RCC 7860 (cell line): ENCODE data around the gene GMPR2.
A peak's percentile ranks its signal among the peaks of the same experiment; 100 is the strongest.

Source experiments
- DNase-seq: peaks from one replicate; pipeline ENCODE4 v3.0.0-alpha.2; 2015; ENCODE audit warnings: low spot score
- FAIRE-seq: peaks from 2 replicates; lab custom pipeline; 2012; peaks lifted over from hg19 to GRCh38; lab: Jason Lieb, UNC

GMPR2 gene

GRCh38 chr14:24249230-24250021 lies 16.7 kb downstream of the GMPR2 start:
- FAIRE-seq = no peak
- no peak for DNase-seq

GRCh38 chr14:24250354-24250753 lies 17.6 kb downstream of the GMPR2 start:
- FAIRE-seq (no peak), DNase-seq (no peak)

GRCh38 chr14:24251880-24252288 lies 19.2 kb downstream of the GMPR2 start:
- no peak for FAIRE-seq
- DNase-seq = peak; percentile 69

- FAIRE-seq = no peak
- no peak for DNase-seq
These were observed 19.8 kb downstream of the GMPR2 start for GRCh38 chr14:24252289-24253124.

GRCh38 chr14:24253936-24254335 lies 21.2 kb downstream of the GMPR2 start:
- DNase-seq = no peak
- no peak for FAIRE-seq

- FAIRE-seq (no peak), DNase-seq (no peak)
These were observed 22.1 kb downstream of the GMPR2 start for GRCh38 chr14:24254630-24255392.

- FAIRE-seq (no peak), DNase-seq (no peak)
These were observed 22.7 kb downstream of the GMPR2 start for GRCh38 chr14:24255438-24255837.

- no peak for FAIRE-seq
These were observed 23.4 kb downstream of the GMPR2 start for GRCh38 chr14:24255931-24256711.

GRCh38 chr14:24256960-24257359 lies 24.2 kb downstream of the GMPR2 start:
- no peak for FAIRE-seq
- no peak for DNase-seq

More at GRCh38 chr14:24255931-24256711, 23.4 kb downstream of the GMPR2 start:
- no peak for DNase-seq

- no peak for FAIRE-seq
- DNase-seq = no peak
These were observed 25.4 kb downstream of the GMPR2 start for GRCh38 chr14:24258119-24258518.

GRCh38 chr14:24258548-24259265 lies 26.0 kb downstream of the GMPR2 start:
- FAIRE-seq (no peak), DNase-seq (no peak)

GRCh38 chr14:24259282-24260025 lies 26.7 kb downstream of the GMPR2 start:
- FAIRE-seq = no peak
- no peak for DNase-seq

- DNase-seq = no peak
- FAIRE-seq = no peak
These were observed 27.5 kb downstream of the GMPR2 start for GRCh38 chr14:24260026-24260779.

GRCh38 chr14:24260780-24261157 lies 28.0 kb downstream of the GMPR2 start:
- FAIRE-seq (no peak), DNase-seq (no peak)

- no peak for FAIRE-seq
- no peak for DNase-seq
These were observed 28.7 kb downstream of the GMPR2 start for GRCh38 chr14:24261256-24261968.

GRCh38 chr14:24261969-24262327 lies 29.2 kb downstream of the GMPR2 start:
- DNase-seq = no peak
- no peak for FAIRE-seq

- DNase-seq = no peak
- no peak for FAIRE-seq
These were observed 30.3 kb downstream of the GMPR2 start, which contains the start of gene TGM1 for GRCh38 chr14:24262821-24263733. TSS of gene TGM1 (minus strand) at chr14:24263177. CDS start at chr14:24262352, 825 bp downstream.
